GM23338 (cell line): ENCODE data around the gene PPP4C. TPM values are rescaled to one million over a fixed set of nuclear protein-coding genes. Genes with fewer than 3 reads are reported as not detected.

Experiments
- ATAC-seq: fragments of 200-7000 bp; cut with Tn5 transposase; 3 replicates; pipeline ENCODE4 v1.9.1; 2020
- DNase-seq: peaks from one replicate; pipeline ENCODE4 v3.0.0-alpha.2; 2015; ENCODE audit warnings: low spot score
- H2AFZ ChIP-seq: fragments of 200-600 bp; sonication (generic); 2 replicates; pipeline ENCODE4 v1.8.0; 2016; ENCODE audit warnings: antibody characterized with exemption, mild to moderate bottlenecking, moderate library complexity
- H3F3A ChIP-seq: fragments of 200-600 bp; sonication (generic); replicated peaks from 2 replicates; pipeline ENCODE4 v1.8.0; 2017; ENCODE audit warnings: antibody characterized with exemption, mixed run types, low read depth
- H3K27ac ChIP-seq: fragments of 200-600 bp; sonication (generic); 2 replicates; pipeline ENCODE4 v1.6.1; 2016; ENCODE audit warnings: low read depth
- H3K27me3 ChIP-seq: fragments of 200-600 bp; sonication (generic); 2 replicates; pipeline ENCODE4 v1.8.0; 2016; ENCODE audit warnings: mild to moderate bottlenecking, mixed run types, moderate library complexity; ENCODE audit not compliant: insufficient read depth
- H3K36me3 ChIP-seq: fragments of 200-600 bp; sonication (generic); 2 replicates; pipeline ENCODE4 v1.8.0; 2016; ENCODE audit warnings: mild to moderate bottlenecking; ENCODE audit not compliant: insufficient read depth
- H3K4me1 ChIP-seq: fragments of 200-600 bp; sonication (generic); 2 replicates; pipeline ENCODE4 v1.8.0; 2016; ENCODE audit warnings: mild to moderate bottlenecking, moderate library complexity; ENCODE audit not compliant: insufficient read depth
- H3K4me2 ChIP-seq: fragments of 200-600 bp; sonication (generic); 2 replicates; pipeline ENCODE4 v1.7.1; 2017; ENCODE audit warnings: mixed run types
- H3K4me3 ChIP-seq: fragments of 200-600 bp; sonication (generic); 2 replicates; pipeline ENCODE4 v1.6.1; 2016; ENCODE audit warnings: mixed run types
- H3K79me2 ChIP-seq: fragments of 200-600 bp; sonication (generic); replicated peaks from 2 replicates; pipeline ENCODE4 v1.8.0; 2017; ENCODE audit warnings: mild to moderate bottlenecking; ENCODE audit not compliant: insufficient read depth
- H3K9me2 ChIP-seq: fragments of 200-600 bp; sonication (generic); 2 replicates; pipeline ENCODE4 v1.8.0; 2017; ENCODE audit not compliant: insufficient read depth
- H4K20me1 ChIP-seq: fragments of 200-600 bp; sonication (generic); replicated peaks from 2 replicates; pipeline ENCODE4 v1.8.0; 2017; ENCODE audit warnings: mild to moderate bottlenecking; ENCODE audit not compliant: insufficient read depth
- H3K27ac Mint-ChIP-seq: 2 replicates; pipeline ENCODE4 v1.8.0; 2020; ENCODE audit warnings: inconsistent platforms, mild to moderate bottlenecking, moderate library complexity, mixed read lengths
- H3K27me3 Mint-ChIP-seq: 3 replicates; pipeline ENCODE4 v1.8.0; 2022; ENCODE audit warnings: low read depth, mild to moderate bottlenecking, moderate library complexity, mixed read lengths, inconsistent platforms; ENCODE audit not compliant: insufficient read depth, poor library complexity
- H3K36me3 Mint-ChIP-seq: 3 replicates; pipeline ENCODE4 v1.8.0; 2021; ENCODE audit warnings: low read depth, mild to moderate bottlenecking, inconsistent platforms, moderate library complexity, mixed read lengths
- H3K4me1 Mint-ChIP-seq: 3 replicates; pipeline ENCODE4 v1.8.0; 2020; ENCODE audit warnings: mild to moderate bottlenecking, inconsistent platforms, mixed read lengths
- H3K4me3 Mint-ChIP-seq: 3 replicates; pipeline ENCODE4 v1.8.0; 2021; ENCODE audit warnings: moderate library complexity, mild to moderate bottlenecking, inconsistent platforms, mixed read lengths
- H3K9me3 Mint-ChIP-seq: 3 replicates; pipeline ENCODE4 v1.8.0; 2020; ENCODE audit warnings: moderate library complexity, mild to moderate bottlenecking, inconsistent platforms, mixed read lengths
- CREB1 ChIP-seq: fragments of 250-450 bp; sonication (Bioruptor Pico); IDR thresholded peaks from 2 replicates; pipeline ENCODE4 v1.5.0; 2020; ENCODE audit warnings: low read depth, mild to moderate bottlenecking, moderate library complexity
- EZH2 ChIP-seq: fragments of 200-600 bp; sonication (generic); IDR thresholded peaks from one replicate; pipeline ENCODE4 v1.8.0; 2017; ENCODE audit warnings: antibody characterized with exemption, mild to moderate bottlenecking, low read depth; ENCODE audit not compliant: unreplicated experiment
- EZH2phosphoT487 ChIP-seq: fragments of 200-600 bp; sonication (generic); IDR thresholded peaks from one replicate; pipeline ENCODE4 v1.8.1; 2018; ENCODE audit warnings: antibody characterized with exemption; ENCODE audit not compliant: unreplicated experiment
- JUNB ChIP-seq: IDR thresholded peaks from one replicate; pipeline ENCODE4 v1.6.1; 2016; ENCODE audit warnings: antibody characterized with exemption; ENCODE audit not compliant: unreplicated experiment
- NANOG ChIP-seq: IDR thresholded peaks from 2 replicates; pipeline ENCODE4 v1.6.1; 2016; ENCODE audit warnings: antibody characterized with exemption, borderline replicate concordance
- POLR2AphosphoS5 ChIP-seq: IDR thresholded peaks from 2 replicates; pipeline ENCODE4 v1.6.1; 2016; ENCODE audit warnings: antibody characterized with exemption, low read depth
- STAT1 ChIP-seq: IDR thresholded peaks from one replicate; pipeline ENCODE4 v1.6.1; 2016; ENCODE audit warnings: antibody characterized with exemption; ENCODE audit not compliant: unreplicated experiment
- ZNF114 ChIP-seq: fragments of 250-450 bp; sonication (Bioruptor Pico); IDR thresholded peaks from 2 replicates; pipeline ENCODE4 v1.5.0; 2020; ENCODE audit warnings: mild to moderate bottlenecking, moderate library complexity
- ZNF331 ChIP-seq: fragments of 250-450 bp; sonication (Bioruptor Pico); IDR thresholded peaks from 2 replicates; pipeline ENCODE4 v1.5.0; 2020; ENCODE audit warnings: low read depth, mild to moderate bottlenecking, moderate library complexity
- polyA plus RNA-seq: library from polyadenylated mRNA; unstranded; fragments of >200 nt; fragmentation: Nextera tagmentation; extraction: Ambion mirVana; gene quantifications from 2 replicates; pipeline ENCODE4 v1.2.1, GENCODE V29; 2016
- total RNA-seq: library from RNA; depleted of rRNA; stranded (reverse); fragments of >200 nt; shearing (Covaris generic); gene quantifications from 2 replicates; pipeline ENCODE4 v1.2.3, GENCODE V29; 2014
- TF ChIP-seq, protein P1 (sequence below): fragments of 250-450 bp; sonication (Bioruptor Pico); IDR thresholded peaks from 2 replicates; pipeline ENCODE4 v1.5.0; 2020; ENCODE audit warnings: mild to moderate bottlenecking, moderate library complexity
- TF ChIP-seq, protein P2 (sequence below), 2 experiments: fragments of 200-600 bp in 1 of 2; sonication (generic) in 1 of 2; conservative IDR thresholded peaks; 2 replicates each; pipeline versions ENCODE4 v1.5.1 to v1.6.1; 2016 to 2017; ENCODE audit warnings: antibody characterized with exemption in 2 of 2, low read depth in 2 of 2, mild to moderate bottlenecking in 2 of 2, moderate library complexity in 1 of 2
- TF ChIP-seq, protein P3 (sequence below): IDR thresholded peaks from 2 replicates; pipeline ENCODE4 v1.6.1; 2016; ENCODE audit warnings: antibody characterized with exemption
- TF ChIP-seq, protein P4 (sequence below): IDR thresholded peaks from one replicate; pipeline ENCODE4 v1.6.1; 2018; ENCODE audit warnings: antibody characterized with exemption; ENCODE audit not compliant: unreplicated experiment

The PPP4C gene
- total and polyA plus RNA-seq, 2 experiments from 2014 or later, result 120 to 170 TPM

DNA sequence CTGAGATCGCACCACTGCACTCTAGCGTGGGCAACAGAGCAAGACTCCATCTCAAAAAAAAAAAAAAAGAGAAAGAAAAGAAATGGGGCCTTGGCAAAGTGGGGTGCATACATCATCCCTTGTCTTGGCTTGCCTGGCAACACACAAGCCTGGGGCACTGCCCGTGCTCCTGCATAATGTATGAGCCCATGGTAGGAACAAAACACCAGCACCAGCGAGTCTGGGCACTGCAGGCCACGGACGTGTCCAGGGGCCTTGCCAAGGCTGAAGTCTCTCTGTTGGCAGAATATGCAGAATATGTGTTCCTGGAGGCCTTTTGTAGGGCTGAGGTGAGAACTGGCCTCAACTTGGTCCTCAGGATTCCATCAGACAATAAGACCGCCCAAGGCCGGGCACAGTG, 25.9 kb upstream of the PPP4C start:
- Mint-ChIP-seq H3K36me3 (no peaks in the 10 kb centered on the region), H3K4me1 (peaks cover 10% of the 10 kb centered on the region), H3K27ac (no peak overlapping the region), H3K4me3 (no peak overlapping the region), H3K27me3 (peaks cover 17% of the 10 kb centered on the region), H3K9me3 (no peaks in the 10 kb centered on the region; the same call in 2 of the 3 replicates)
- no peak overlapping the region for H3K4me3 ChIP-seq
- no peak for DNase-seq
- H3K4me2 ChIP-seq, result no peak overlapping the region
- H3K36me3 ChIP-seq, result no peaks in the 10 kb centered on the region
- H2AFZ ChIP-seq, result no peak overlapping the region
- H3K9me2 ChIP-seq, result no peaks in the 10 kb centered on the region
- no peaks in the 10 kb centered on the region for H3K79me2 ChIP-seq
- no peak for TF ChIP-seq STAT1
- no peak for TF ChIP-seq ZNF114 (CRISPR knock-in tag)
- no peak for TF ChIP-seq POLR2AphosphoS5
- TF ChIP-seq, protein P1, sequence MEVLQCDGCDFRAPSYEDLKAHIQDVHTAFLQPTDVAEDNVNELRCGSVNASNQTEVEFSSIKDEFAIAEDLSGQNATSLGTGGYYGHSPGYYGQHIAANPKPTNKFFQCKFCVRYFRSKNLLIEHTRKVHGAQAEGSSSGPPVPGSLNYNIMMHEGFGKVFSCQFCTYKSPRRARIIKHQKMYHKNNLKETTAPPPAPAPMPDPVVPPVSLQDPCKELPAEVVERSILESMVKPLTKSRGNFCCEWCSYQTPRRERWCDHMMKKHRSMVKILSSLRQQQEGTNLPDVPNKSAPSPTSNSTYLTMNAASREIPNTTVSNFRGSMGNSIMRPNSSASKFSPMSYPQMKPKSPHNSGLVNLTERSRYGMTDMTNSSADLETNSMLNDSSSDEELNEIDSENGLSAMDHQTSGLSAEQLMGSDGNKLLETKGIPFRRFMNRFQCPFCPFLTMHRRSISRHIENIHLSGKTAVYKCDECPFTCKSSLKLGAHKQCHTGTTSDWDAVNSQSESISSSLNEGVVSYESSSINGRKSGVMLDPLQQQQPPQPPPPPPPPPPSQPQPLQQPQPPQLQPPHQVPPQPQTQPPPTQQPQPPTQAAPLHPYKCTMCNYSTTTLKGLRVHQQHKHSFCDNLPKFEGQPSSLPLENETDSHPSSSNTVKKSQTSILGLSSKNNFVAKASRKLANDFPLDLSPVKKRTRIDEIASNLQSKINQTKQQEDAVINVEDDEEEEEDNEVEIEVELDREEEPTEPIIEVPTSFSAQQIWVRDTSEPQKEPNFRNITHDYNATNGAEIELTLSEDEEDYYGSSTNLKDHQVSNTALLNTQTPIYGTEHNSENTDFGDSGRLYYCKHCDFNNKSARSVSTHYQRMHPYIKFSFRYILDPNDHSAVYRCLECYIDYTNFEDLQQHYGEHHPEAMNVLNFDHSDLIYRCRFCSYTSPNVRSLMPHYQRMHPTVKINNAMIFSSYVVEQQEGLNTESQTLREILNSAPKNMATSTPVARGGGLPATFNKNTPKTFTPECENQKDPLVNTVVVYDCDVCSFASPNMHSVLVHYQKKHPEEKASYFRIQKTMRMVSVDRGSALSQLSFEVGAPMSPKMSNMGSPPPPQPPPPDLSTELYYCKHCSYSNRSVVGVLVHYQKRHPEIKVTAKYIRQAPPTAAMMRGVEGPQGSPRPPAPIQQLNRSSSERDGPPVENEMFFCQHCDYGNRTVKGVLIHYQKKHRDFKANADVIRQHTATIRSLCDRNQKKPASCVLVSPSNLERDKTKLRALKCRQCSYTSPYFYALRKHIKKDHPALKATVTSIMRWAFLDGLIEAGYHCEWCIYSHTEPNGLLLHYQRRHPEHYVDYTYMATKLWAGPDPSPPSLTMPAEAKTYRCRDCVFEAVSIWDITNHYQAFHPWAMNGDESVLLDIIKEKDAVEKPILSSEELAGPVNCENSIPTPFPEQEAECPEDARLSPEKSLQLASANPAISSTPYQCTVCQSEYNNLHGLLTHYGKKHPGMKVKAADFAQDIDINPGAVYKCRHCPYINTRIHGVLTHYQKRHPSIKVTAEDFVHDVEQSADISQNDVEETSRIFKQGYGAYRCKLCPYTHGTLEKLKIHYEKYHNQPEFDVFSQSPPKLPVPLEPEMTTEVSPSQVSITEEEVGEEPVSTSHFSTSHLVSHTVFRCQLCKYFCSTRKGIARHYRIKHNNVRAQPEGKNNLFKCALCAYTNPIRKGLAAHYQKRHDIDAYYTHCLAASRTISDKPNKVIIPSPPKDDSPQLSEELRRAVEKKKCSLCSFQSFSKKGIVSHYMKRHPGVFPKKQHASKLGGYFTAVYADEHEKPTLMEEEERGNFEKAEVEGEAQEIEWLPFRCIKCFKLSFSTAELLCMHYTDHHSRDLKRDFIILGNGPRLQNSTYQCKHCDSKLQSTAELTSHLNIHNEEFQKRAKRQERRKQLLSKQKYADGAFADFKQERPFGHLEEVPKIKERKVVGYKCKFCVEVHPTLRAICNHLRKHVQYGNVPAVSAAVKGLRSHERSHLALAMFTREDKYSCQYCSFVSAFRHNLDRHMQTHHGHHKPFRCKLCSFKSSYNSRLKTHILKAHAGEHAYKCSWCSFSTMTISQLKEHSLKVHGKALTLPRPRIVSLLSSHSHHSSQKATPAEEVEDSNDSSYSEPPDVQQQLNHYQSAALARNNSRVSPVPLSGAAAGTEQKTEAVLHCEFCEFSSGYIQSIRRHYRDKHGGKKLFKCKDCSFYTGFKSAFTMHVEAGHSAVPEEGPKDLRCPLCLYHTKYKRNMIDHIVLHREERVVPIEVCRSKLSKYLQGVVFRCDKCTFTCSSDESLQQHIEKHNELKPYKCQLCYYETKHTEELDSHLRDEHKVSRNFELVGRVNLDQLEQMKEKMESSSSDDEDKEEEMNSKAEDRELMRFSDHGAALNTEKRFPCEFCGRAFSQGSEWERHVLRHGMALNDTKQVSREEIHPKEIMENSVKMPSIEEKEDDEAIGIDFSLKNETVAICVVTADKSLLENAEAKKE, result no peak
- TF ChIP-seq JUNB, result no peak
- TF ChIP-seq, protein P2, sequence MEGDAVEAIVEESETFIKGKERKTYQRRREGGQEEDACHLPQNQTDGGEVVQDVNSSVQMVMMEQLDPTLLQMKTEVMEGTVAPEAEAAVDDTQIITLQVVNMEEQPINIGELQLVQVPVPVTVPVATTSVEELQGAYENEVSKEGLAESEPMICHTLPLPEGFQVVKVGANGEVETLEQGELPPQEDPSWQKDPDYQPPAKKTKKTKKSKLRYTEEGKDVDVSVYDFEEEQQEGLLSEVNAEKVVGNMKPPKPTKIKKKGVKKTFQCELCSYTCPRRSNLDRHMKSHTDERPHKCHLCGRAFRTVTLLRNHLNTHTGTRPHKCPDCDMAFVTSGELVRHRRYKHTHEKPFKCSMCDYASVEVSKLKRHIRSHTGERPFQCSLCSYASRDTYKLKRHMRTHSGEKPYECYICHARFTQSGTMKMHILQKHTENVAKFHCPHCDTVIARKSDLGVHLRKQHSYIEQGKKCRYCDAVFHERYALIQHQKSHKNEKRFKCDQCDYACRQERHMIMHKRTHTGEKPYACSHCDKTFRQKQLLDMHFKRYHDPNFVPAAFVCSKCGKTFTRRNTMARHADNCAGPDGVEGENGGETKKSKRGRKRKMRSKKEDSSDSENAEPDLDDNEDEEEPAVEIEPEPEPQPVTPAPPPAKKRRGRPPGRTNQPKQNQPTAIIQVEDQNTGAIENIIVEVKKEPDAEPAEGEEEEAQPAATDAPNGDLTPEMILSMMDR (conservative IDR thresholded peaks at IDR 0.05; ENCODE audit: low read depth in 2 of 2), result no peak
- TF ChIP-seq EZH2, result no peak
- TF ChIP-seq NANOG, result no peak
- TF ChIP-seq, protein P3, sequence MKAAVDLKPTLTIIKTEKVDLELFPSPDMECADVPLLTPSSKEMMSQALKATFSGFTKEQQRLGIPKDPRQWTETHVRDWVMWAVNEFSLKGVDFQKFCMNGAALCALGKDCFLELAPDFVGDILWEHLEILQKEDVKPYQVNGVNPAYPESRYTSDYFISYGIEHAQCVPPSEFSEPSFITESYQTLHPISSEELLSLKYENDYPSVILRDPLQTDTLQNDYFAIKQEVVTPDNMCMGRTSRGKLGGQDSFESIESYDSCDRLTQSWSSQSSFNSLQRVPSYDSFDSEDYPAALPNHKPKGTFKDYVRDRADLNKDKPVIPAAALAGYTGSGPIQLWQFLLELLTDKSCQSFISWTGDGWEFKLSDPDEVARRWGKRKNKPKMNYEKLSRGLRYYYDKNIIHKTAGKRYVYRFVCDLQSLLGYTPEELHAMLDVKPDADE, result no peak
- TF ChIP-seq, protein P4, sequence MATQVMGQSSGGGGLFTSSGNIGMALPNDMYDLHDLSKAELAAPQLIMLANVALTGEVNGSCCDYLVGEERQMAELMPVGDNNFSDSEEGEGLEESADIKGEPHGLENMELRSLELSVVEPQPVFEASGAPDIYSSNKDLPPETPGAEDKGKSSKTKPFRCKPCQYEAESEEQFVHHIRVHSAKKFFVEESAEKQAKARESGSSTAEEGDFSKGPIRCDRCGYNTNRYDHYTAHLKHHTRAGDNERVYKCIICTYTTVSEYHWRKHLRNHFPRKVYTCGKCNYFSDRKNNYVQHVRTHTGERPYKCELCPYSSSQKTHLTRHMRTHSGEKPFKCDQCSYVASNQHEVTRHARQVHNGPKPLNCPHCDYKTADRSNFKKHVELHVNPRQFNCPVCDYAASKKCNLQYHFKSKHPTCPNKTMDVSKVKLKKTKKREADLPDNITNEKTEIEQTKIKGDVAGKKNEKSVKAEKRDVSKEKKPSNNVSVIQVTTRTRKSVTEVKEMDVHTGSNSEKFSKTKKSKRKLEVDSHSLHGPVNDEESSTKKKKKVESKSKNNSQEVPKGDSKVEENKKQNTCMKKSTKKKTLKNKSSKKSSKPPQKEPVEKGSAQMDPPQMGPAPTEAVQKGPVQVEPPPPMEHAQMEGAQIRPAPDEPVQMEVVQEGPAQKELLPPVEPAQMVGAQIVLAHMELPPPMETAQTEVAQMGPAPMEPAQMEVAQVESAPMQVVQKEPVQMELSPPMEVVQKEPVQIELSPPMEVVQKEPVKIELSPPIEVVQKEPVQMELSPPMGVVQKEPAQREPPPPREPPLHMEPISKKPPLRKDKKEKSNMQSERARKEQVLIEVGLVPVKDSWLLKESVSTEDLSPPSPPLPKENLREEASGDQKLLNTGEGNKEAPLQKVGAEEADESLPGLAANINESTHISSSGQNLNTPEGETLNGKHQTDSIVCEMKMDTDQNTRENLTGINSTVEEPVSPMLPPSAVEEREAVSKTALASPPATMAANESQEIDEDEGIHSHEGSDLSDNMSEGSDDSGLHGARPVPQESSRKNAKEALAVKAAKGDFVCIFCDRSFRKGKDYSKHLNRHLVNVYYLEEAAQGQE, result no peak
- no peak for TF ChIP-seq EZH2phosphoT487
- TF ChIP-seq ZNF331 (CRISPR knock-in tag), result no peak
- no peak for TF ChIP-seq CREB1 (CRISPR knock-in tag)
- H3K27ac ChIP-seq, result no peak overlapping the region
- peaks cover 6% of the 10 kb centered on the region; the same call in 1 of the 2 replicates for H3K4me1 ChIP-seq
- 0 out of 2 replicates have a peak, but pooled peaks cover 6% of the 10 kb centered on the region for H3K27me3 ChIP-seq
- H3F3A ChIP-seq, result peaks cover 4% of the 10 kb centered on the region
- no peaks in the 10 kb centered on the region for H4K20me1 ChIP-seq
- ATAC-seq, result no peak
